GM12891 (cell line): ENCODE data around the gene SIRPA.

Source experiments
- POLR2A ChIP-seq: IDR thresholded peaks from 2 replicates; pipeline ENCODE4 v1.6.1; 2011; ENCODE audit warnings: low read depth, low read length, control low read depth
- POLR2AphosphoS5 ChIP-seq: IDR thresholded peaks from 2 replicates; pipeline ENCODE4 v1.6.1; 2011; ENCODE audit warnings: low read depth, low read length, control low read depth
- SPI1 ChIP-seq: IDR thresholded peaks from 2 replicates; pipeline ENCODE4 v1.6.1; 2011; ENCODE audit warnings: low read depth, low read length, control low read depth

DNA sequence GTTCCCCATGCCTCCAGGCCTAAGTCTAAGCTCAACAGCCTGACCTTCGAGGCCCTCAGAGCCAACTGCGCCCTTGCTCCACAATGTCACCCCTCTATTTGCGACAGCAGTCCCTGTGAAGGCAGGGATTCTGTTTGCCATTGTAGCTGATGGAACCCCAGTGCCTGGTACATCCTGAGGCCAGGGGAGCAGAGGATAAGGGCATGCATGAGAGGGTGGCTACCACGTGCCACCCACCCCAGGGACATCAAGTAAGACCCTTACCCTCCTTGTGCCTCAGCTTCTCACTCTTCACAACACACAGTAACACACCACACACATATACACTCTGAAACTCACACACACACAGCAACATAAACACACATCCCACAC is 20.0 kb upstream of the SIRPA start:
- TF ChIP-seq POLR2A (no peak), POLR2AphosphoS5 (no peak), SPI1 (no peak)
